Measurements from ENCODE around the gene CALML5. TPM values are rescaled to one million over a fixed set of nuclear protein-coding genes. Genes with fewer than 3 reads are reported as not detected.

The CALML5 gene
- total RNA-seq, 2 donors from 2014 or later: not detected

- H3K9me3 ChIP-seq (ENCODE audit: control insufficient read depth, low read length, poor library complexity, severe bottlenecking): no peaks in the 10 kb centered on the region
- H3K27ac Mint-ChIP-seq: no peak overlapping the region
- H3K27me3 Mint-ChIP-seq: peaks cover 56% of the 10 kb centered on the region
- peaks cover 10% of the 10 kb centered on the region for H3K4me1 Mint-ChIP-seq
- no peak for ATAC-seq
- peaks cover 5% of the 10 kb centered on the region for H3K36me3 Mint-ChIP-seq (ENCODE audit: low read depth)
- no peak for DNase-seq
- H3K4me3 Mint-ChIP-seq: no peak overlapping the region
Measured at GRCh38 chr10:5507649-5508131, 8.3 kb upstream of the CALML5 start.

- DNase-seq: no peak
- peaks cover 6% of the 10 kb centered on the region for H3K36me3 Mint-ChIP-seq (ENCODE audit: low read depth)
- H3K27me3 Mint-ChIP-seq: peaks cover 50% of the 10 kb centered on the region
- H3K27ac Mint-ChIP-seq: no peak overlapping the region
- H3K9me3 ChIP-seq (ENCODE audit: control insufficient read depth, low read length, poor library complexity, severe bottlenecking): no peaks in the 10 kb centered on the region
- H3K4me3 Mint-ChIP-seq: no peak overlapping the region
- H3K4me1 Mint-ChIP-seq: peaks cover 6% of the 10 kb centered on the region
- ATAC-seq: no peak
Measured at GRCh38 chr10:5506751-5507648, 7.6 kb upstream of the CALML5 start.

- ATAC-seq (no peak), DNase-seq (no peak)
- no peaks in the 10 kb centered on the region for H3K9me3 ChIP-seq (ENCODE audit: control insufficient read depth, low read length, poor library complexity, severe bottlenecking)
- Mint-ChIP-seq H3K36me3 (ENCODE audit: low read depth) (peaks cover 6% of the 10 kb centered on the region), H3K27ac (peak overlapping the region; percentile 32), H3K27me3 (peaks cover 48% of the 10 kb centered on the region), H3K4me3 (no peak overlapping the region), H3K4me1 (peaks cover 6% of the 10 kb centered on the region)
Measured at GRCh38 chr10:5506246-5506645, 6.9 kb upstream of the CALML5 start.

DNA sequence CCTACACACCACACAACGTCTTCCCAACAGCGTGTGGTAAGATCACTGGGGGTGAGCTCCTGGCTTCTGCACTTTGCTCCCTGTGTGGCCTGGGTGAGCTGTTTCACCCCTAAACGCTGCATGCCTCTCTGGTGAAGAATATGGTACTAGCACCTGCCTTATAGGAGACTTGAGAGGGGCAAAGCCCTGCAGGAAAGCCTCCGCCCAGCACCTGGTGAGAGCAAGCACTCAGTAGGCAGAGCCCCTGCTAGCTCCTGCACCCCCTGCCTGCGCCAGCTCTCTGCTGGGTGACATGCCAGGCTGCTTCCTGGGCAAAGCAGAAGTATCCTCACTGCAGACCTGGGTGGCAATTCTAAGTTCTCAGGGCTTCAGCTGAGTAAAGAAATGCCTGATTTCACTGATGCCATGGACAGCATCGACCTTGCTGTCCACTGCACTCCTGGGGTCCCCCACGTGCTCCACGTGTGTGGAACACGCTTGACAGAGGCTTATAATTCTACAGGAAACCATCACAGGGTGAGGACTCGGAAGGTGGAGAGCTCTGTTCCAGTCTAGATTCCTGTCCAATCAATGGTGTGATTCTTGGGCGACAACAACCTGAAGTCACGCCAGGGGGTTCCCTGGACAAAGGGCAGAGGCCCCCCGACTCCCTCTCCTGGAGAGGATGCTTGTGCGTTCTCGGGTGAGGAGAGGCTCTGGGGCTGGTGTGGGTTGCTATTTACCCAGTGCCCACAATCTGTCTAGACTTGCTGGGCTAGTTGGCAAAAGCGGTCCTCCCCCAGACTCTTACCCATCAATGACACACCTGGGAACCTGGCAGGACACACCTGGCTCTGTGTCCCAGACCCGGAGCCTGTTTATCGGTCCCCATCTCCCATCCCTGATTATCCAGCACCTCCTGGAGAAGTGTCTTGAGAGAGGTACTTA lies 5.0 kb upstream of the CALML5 start:
- H3K9me3 ChIP-seq (ENCODE audit: control insufficient read depth, low read length, poor library complexity, severe bottlenecking): no peaks in the 10 kb centered on the region
- no peak for DNase-seq
- Mint-ChIP-seq H3K4me3 (no peak overlapping the region), H3K36me3 (ENCODE audit: low read depth) (peaks cover 6% of the 10 kb centered on the region), H3K4me1 (peaks cover 2% of the 10 kb centered on the region), H3K27ac (no peak overlapping the region), H3K27me3 (peaks cover 45% of the 10 kb centered on the region)
- ATAC-seq: no peak

DNA sequence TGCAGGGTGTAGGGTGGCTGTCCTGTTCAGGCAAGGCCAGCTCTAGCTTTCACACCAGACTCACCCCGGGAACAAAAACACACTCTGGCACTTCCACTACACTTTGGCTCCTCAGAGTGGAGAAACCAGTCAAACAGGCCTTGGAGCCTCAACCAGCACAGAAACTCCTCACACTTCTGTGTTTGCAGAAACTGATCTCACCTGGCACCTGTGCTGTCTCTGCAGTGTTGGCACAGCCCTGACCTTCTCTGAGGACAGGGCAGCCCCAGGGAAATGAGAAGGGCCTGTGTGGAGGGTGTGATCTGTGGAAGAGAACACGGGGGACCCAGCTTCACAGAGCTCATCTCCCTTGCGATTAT lies 4.1 kb upstream of the CALML5 start:
- Mint-ChIP-seq H3K27me3 (peaks cover 38% of the 10 kb centered on the region), H3K4me1 (peaks cover 2% of the 10 kb centered on the region), H3K4me3 (no peak overlapping the region), H3K36me3 (ENCODE audit: low read depth) (peaks cover 2% of the 10 kb centered on the region), H3K27ac (no peak overlapping the region)
- DNase-seq (no peak), ATAC-seq (no peak)
- H3K9me3 ChIP-seq (ENCODE audit: control insufficient read depth, low read length, poor library complexity, severe bottlenecking): no peaks in the 10 kb centered on the region

GRCh38 chr10:5502571-5503476 lies 3.5 kb upstream of the CALML5 start:
- peaks cover 2% of the 10 kb centered on the region for H3K36me3 Mint-ChIP-seq (ENCODE audit: low read depth)
- H3K9me3 ChIP-seq (ENCODE audit: control insufficient read depth, low read length, poor library complexity, severe bottlenecking): no peaks in the 10 kb centered on the region
- ATAC-seq (no peak), DNase-seq (no peak)
- peaks cover 38% of the 10 kb centered on the region for H3K27me3 Mint-ChIP-seq
- peaks cover 2% of the 10 kb centered on the region for H3K4me1 Mint-ChIP-seq
- no peak overlapping the region for H3K4me3 Mint-ChIP-seq
- no peak overlapping the region for H3K27ac Mint-ChIP-seq

DNA sequence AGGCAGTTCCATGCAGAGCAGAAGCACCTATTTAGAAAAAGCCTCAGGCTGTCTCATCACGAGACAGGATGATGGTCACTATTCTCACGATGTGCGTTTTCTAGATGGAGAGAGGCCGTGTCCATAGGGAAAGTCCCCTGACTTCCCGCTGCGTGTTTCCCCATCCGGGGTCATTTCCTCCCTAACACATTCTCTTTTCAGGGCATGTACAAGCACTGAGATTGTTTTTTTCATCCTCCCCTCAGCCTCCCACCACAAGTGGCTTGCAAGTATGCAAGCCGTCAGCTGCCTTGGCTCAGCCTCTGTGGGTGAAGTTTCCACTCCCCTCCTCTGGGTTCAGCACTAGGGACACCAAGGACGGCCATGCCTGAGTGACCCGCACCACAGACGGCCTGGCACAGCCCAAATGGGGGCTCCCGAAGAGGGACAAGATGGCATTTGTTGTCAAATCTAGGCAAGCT lies 2.7 kb upstream of the CALML5 start:
- no peaks in the 10 kb centered on the region for H3K9me3 ChIP-seq (ENCODE audit: control insufficient read depth, low read length, poor library complexity, severe bottlenecking)
- ATAC-seq (no peak), DNase-seq (no peak)
- Mint-ChIP-seq H3K27me3 (peaks cover 38% of the 10 kb centered on the region), H3K27ac (no peak overlapping the region), H3K4me1 (peaks cover 2% of the 10 kb centered on the region), H3K36me3 (ENCODE audit: low read depth) (peaks cover 2% of the 10 kb centered on the region), H3K4me3 (no peak overlapping the region)

- Mint-ChIP-seq H3K27ac (no peak overlapping the region), H3K27me3 (peaks cover 34% of the 10 kb centered on the region), H3K4me1 (peaks cover 2% of the 10 kb centered on the region), H3K4me3 (no peak overlapping the region), H3K36me3 (ENCODE audit: low read depth) (peaks cover 2% of the 10 kb centered on the region)
- ATAC-seq: no peak
- no peaks in the 10 kb centered on the region for H3K9me3 ChIP-seq (ENCODE audit: control insufficient read depth, low read length, poor library complexity, severe bottlenecking)
- DNase-seq: no peak
Measured at GRCh38 chr10:5500910-5501309, 1.5 kb upstream of the CALML5 start.

DNA sequence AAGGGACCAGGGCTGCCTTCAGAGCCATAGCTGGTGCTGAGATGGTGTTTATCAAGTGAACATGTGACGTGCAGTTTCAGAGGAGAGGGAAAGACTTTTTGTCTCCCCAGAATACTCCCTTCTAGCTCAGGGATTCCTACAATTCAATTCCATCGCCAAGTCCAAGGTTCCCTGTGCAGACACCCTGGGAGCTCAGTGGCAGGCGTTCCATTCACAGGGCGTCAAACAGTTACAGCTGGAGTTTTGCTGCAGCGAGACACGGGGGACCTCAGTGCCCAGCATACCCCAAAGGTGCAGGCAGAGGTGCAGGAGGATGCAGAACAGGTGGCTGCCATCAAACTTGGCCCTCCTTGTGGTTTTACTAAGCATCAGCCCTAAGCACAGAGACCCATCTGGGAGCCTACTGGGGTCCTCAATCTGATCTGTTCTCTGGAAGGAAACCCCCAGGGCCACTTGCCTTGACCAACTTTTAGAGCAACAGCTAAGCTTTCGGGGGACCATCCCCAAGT lies 846 bp upstream of the CALML5 start:
- DNase-seq (no peak), ATAC-seq (no peak)
- Mint-ChIP-seq H3K27ac (no peak overlapping the region), H3K27me3 (peaks cover 27% of the 10 kb centered on the region), H3K36me3 (ENCODE audit: low read depth) (peaks cover 2% of the 10 kb centered on the region), H3K4me3 (no peak overlapping the region), H3K4me1 (peaks cover 2% of the 10 kb centered on the region)
- H3K9me3 ChIP-seq (ENCODE audit: control insufficient read depth, low read length, poor library complexity, severe bottlenecking): no peaks in the 10 kb centered on the region

GRCh38 chr10:5498791-5499492 lies 428 bp downstream of the CALML5 start:
- Mint-ChIP-seq H3K27me3 (peaks cover 17% of the 10 kb centered on the region), H3K4me3 (no peak overlapping the region), H3K36me3 (ENCODE audit: low read depth) (peaks cover 2% of the 10 kb centered on the region), H3K4me1 (peaks cover 2% of the 10 kb centered on the region), H3K27ac (no peak overlapping the region)
- H3K9me3 ChIP-seq (ENCODE audit: control insufficient read depth, low read length, poor library complexity, severe bottlenecking): no peaks in the 10 kb centered on the region
- ATAC-seq (no peak), DNase-seq (no peak)

- Mint-ChIP-seq H3K27ac (no peak overlapping the region), H3K36me3 (ENCODE audit: low read depth) (peaks cover 2% of the 10 kb centered on the region), H3K4me3 (no peak overlapping the region), H3K27me3 (peaks cover 10% of the 10 kb centered on the region), H3K4me1 (peaks cover under 1% of the 10 kb centered on the region)
- H3K9me3 ChIP-seq (ENCODE audit: control insufficient read depth, low read length, poor library complexity, severe bottlenecking): no peaks in the 10 kb centered on the region
- DNase-seq (no peak), ATAC-seq (no peak)
Measured at GRCh38 chr10:5497948-5498730, 1.2 kb downstream of the CALML5 start.

Data from T-helper 17 cell (primary cell).